Neural cell (in vitro differentiated cells): Measurements from ENCODE around the gene SSBP4.

Source experiments
- POLR2AphosphoS5 ChIP-seq: IDR thresholded peaks from 2 replicates; pipeline ENCODE4 v1.6.1; 2012
- TAF1 ChIP-seq: IDR thresholded peaks from 2 replicates; pipeline ENCODE4 v1.6.1; 2012; ENCODE audit warnings: low read depth

DNA sequence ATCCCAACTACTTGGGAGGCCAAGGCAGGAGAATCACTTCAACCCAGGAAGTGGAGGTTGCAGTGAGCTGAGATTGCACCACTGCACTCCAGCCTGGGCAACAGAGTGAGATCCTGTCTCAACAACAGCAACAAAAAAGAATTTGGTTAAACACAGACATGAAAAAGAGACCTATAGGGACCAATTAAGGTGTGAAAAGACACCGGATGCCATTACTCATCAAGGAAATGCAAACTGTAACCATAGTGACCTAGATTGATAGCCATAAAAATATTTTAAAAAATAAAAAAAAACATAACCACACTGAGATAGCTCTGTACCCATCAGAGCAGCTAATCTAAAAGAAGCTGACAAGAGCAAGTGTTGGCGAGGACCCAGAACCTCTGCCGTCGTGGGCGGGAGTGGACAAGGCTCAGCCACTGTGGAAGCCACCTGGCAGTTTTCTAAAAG is 55.8 kb downstream of the SSBP4 start:
- TF ChIP-seq POLR2AphosphoS5, result no peak
- TF ChIP-seq TAF1, result no peak
